Eye (tissue), 1 donor: ENCODE data around the gene PSMB10.

Experiments
- DNase-seq: peaks from one replicate; pipeline ENCODE4 v3.0.0-alpha.2; 2015

Gene PSMB10

GRCh38 chr16:67963662-67964321 lies 27.1 kb upstream of the PSMB10 start:
- peak; percentile 34 for DNase-seq

GRCh38 chr16:67963292-67963661 lies 26.6 kb upstream of the PSMB10 start:
- DNase-seq: no peak

GRCh38 chr16:67962135-67962534 lies 25.5 kb upstream of the PSMB10 start:
- DNase-seq: no peak

GRCh38 chr16:67961551-67961957 lies 24.9 kb upstream of the PSMB10 start:
- no peak for DNase-seq

GRCh38 chr16:67959536-67960329 lies 23.1 kb upstream of the PSMB10 start:
- DNase-seq: no peak

- no peak for DNase-seq
Measured at GRCh38 chr16:67957622-67958021, 21.0 kb upstream of the PSMB10 start.

- DNase-seq: no peak
Measured at GRCh38 chr16:67954421-67955196, 18.0 kb upstream of the PSMB10 start.

- no peak for DNase-seq
Measured at GRCh38 chr16:67953641-67954375, 17.2 kb upstream of the PSMB10 start.

- no peak for DNase-seq
Measured at GRCh38 chr16:67951485-67951884, 14.8 kb upstream of the PSMB10 start.

- DNase-seq: no peak
Measured at GRCh38 chr16:67950335-67950843, 13.7 kb upstream of the PSMB10 start.

GRCh38 chr16:67949645-67950044 lies 13.0 kb upstream of the PSMB10 start:
- DNase-seq: no peak

- no peak for DNase-seq
Measured at GRCh38 chr16:67948015-67948414, 11.4 kb upstream of the PSMB10 start.

- DNase-seq: no peak
Measured at GRCh38 chr16:67946966-67947558, 10.4 kb upstream of the PSMB10 start.

- DNase-seq: no peak
Measured at GRCh38 chr16:67946128-67946569, 9.5 kb upstream of the PSMB10 start.

GRCh38 chr16:67945392-67945933 lies 8.8 kb upstream of the PSMB10 start:
- DNase-seq: no peak

GRCh38 chr16:67944690-67945391 lies 8.2 kb upstream of the PSMB10 start:
- no peak for DNase-seq

- DNase-seq: no peak
Measured at GRCh38 chr16:67943619-67944504, 7.2 kb upstream of the PSMB10 start, which contains the start of gene LCAT. Gene LCAT (minus strand): TSS chr16:67944120. CDS start chr16:67944101, 19 bp downstream.

GRCh38 chr16:67943256-67943618 lies 6.6 kb upstream of the PSMB10 start:
- no peak for DNase-seq

- no peak for DNase-seq
Measured at GRCh38 chr16:67942510-67943255, 6.0 kb upstream of the PSMB10 start.

GRCh38 chr16:67942200-67942509 lies 5.5 kb upstream of the PSMB10 start:
- DNase-seq: peak; percentile 59
